ENCODE results near the gene CACHD1.

- TF ChIP-seq, protein P1, sequence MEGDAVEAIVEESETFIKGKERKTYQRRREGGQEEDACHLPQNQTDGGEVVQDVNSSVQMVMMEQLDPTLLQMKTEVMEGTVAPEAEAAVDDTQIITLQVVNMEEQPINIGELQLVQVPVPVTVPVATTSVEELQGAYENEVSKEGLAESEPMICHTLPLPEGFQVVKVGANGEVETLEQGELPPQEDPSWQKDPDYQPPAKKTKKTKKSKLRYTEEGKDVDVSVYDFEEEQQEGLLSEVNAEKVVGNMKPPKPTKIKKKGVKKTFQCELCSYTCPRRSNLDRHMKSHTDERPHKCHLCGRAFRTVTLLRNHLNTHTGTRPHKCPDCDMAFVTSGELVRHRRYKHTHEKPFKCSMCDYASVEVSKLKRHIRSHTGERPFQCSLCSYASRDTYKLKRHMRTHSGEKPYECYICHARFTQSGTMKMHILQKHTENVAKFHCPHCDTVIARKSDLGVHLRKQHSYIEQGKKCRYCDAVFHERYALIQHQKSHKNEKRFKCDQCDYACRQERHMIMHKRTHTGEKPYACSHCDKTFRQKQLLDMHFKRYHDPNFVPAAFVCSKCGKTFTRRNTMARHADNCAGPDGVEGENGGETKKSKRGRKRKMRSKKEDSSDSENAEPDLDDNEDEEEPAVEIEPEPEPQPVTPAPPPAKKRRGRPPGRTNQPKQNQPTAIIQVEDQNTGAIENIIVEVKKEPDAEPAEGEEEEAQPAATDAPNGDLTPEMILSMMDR (IDR thresholded peaks at IDR 0.05) = no peak
- TF ChIP-seq, protein P2, sequence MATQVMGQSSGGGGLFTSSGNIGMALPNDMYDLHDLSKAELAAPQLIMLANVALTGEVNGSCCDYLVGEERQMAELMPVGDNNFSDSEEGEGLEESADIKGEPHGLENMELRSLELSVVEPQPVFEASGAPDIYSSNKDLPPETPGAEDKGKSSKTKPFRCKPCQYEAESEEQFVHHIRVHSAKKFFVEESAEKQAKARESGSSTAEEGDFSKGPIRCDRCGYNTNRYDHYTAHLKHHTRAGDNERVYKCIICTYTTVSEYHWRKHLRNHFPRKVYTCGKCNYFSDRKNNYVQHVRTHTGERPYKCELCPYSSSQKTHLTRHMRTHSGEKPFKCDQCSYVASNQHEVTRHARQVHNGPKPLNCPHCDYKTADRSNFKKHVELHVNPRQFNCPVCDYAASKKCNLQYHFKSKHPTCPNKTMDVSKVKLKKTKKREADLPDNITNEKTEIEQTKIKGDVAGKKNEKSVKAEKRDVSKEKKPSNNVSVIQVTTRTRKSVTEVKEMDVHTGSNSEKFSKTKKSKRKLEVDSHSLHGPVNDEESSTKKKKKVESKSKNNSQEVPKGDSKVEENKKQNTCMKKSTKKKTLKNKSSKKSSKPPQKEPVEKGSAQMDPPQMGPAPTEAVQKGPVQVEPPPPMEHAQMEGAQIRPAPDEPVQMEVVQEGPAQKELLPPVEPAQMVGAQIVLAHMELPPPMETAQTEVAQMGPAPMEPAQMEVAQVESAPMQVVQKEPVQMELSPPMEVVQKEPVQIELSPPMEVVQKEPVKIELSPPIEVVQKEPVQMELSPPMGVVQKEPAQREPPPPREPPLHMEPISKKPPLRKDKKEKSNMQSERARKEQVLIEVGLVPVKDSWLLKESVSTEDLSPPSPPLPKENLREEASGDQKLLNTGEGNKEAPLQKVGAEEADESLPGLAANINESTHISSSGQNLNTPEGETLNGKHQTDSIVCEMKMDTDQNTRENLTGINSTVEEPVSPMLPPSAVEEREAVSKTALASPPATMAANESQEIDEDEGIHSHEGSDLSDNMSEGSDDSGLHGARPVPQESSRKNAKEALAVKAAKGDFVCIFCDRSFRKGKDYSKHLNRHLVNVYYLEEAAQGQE (IDR thresholded peaks at IDR 0.05; ENCODE audit: insufficient read depth in 1 of 2, low read depth in 2 of 2, low read length in 1 of 2) = no peak
- TF ChIP-seq POLR2AphosphoS5 (IDR thresholded peaks at IDR 0.05; ENCODE audit: low read depth, low read length) (no peak), TCF7L2 (IDR thresholded peaks at IDR 0.05; ENCODE audit: low read depth, low read length) (no peak)
Measured at GRCh38 chr1:64483731-64484414, 13.9 kb downstream of the CACHD1 start.
